ENCODE results near the gene FAM227A. TPM values are rescaled to one million over a fixed set of nuclear protein-coding genes. Genes with fewer than 3 reads are reported as not detected.

Gene FAM227A
- total RNA-seq, 2 donors from 2014 or later, result 0.77 to 0.91 TPM

GRCh38 chr22:38570779-38571364 lies 85.3 kb downstream of the FAM227A start:
- peak overlapping the region; percentile 94 for H3K4me3 Mint-ChIP-seq
- peak overlapping the region; percentile 75 for H3K27ac Mint-ChIP-seq
- H3K4me1 Mint-ChIP-seq, result peaks cover 10% of the 10 kb centered on the region
- no peaks in the 10 kb centered on the region for H3K9me3 ChIP-seq (ENCODE audit: control insufficient read depth, low read length, poor library complexity, severe bottlenecking)
- no peaks in the 10 kb centered on the region for H3K36me3 Mint-ChIP-seq (ENCODE audit: low read depth)
- peak; percentile 26 for ATAC-seq
- peak in 2 of 3 donors; percentile 13 to 21 for DNase-seq
- no peaks in the 10 kb centered on the region for H3K27me3 Mint-ChIP-seq

- DNase-seq, result peak; percentile 88 to 100 (median 99)
- H3K9me3 ChIP-seq (ENCODE audit: control insufficient read depth, low read length, poor library complexity, severe bottlenecking), result no peaks in the 10 kb centered on the region
- H3K27ac Mint-ChIP-seq, result peak within 1 kb of the TSS; percentile 75
- no peaks in the 10 kb centered on the region for H3K27me3 Mint-ChIP-seq
- ATAC-seq, result peak; percentile 95
- H3K4me1 Mint-ChIP-seq, result peaks cover 10% of the 10 kb centered on the region
- H3K36me3 Mint-ChIP-seq (ENCODE audit: low read depth), result no peaks in the 10 kb centered on the region
- peak within 1 kb of the TSS; percentile 94 for H3K4me3 Mint-ChIP-seq
Observed at GRCh38 chr22:38569972-38570778, 86.0 kb downstream of the FAM227A start, which contains the start of gene DMC1. DMC1 (minus strand) TSS chr22:38570183; CDS start chr22:38568256, 1,927 bp downstream.

GRCh38 chr22:38569181-38569971 lies 86.8 kb downstream of the FAM227A start:
- Mint-ChIP-seq H3K4me1 (peaks cover 10% of the 10 kb centered on the region), H3K27me3 (no peaks in the 10 kb centered on the region), H3K27ac (peak overlapping the region; percentile 75), H3K4me3 (peak overlapping the region; percentile 94), H3K36me3 (ENCODE audit: low read depth) (no peaks in the 10 kb centered on the region)
- ATAC-seq (no peak), DNase-seq (peak in 1 of 3 donors; percentile 13)
- H3K9me3 ChIP-seq (ENCODE audit: control insufficient read depth, low read length, poor library complexity, severe bottlenecking), result no peaks in the 10 kb centered on the region

- Mint-ChIP-seq H3K4me3 (no peak overlapping the region), H3K27me3 (no peaks in the 10 kb centered on the region), H3K36me3 (ENCODE audit: low read depth) (no peaks in the 10 kb centered on the region), H3K27ac (no peak overlapping the region), H3K4me1 (peaks cover 10% of the 10 kb centered on the region)
- H3K9me3 ChIP-seq (ENCODE audit: control insufficient read depth, low read length, poor library complexity, severe bottlenecking), result no peaks in the 10 kb centered on the region
- DNase-seq, result no peak
- ATAC-seq, result no peak
Observed at GRCh38 chr22:38567531-38568285, 88.5 kb downstream of the FAM227A start.

- H3K36me3 Mint-ChIP-seq (ENCODE audit: low read depth), result no peaks in the 10 kb centered on the region
- ATAC-seq, result no peak
- H3K4me3 Mint-ChIP-seq, result no peak overlapping the region
- H3K9me3 ChIP-seq (ENCODE audit: control insufficient read depth, low read length, poor library complexity, severe bottlenecking), result no peaks in the 10 kb centered on the region
- no peaks in the 10 kb centered on the region for H3K27me3 Mint-ChIP-seq
- H3K4me1 Mint-ChIP-seq, result peaks cover 10% of the 10 kb centered on the region
- H3K27ac Mint-ChIP-seq, result no peak overlapping the region
- no peak for DNase-seq
Observed at GRCh38 chr22:38566726-38567504, 89.3 kb downstream of the FAM227A start.

GRCh38 chr22:38565441-38565840 lies 90.8 kb downstream of the FAM227A start:
- no peak for ATAC-seq
- H3K4me1 Mint-ChIP-seq, result no peaks in the 10 kb centered on the region
- H3K36me3 Mint-ChIP-seq (ENCODE audit: low read depth), result no peaks in the 10 kb centered on the region
- no peak for DNase-seq
- H3K27ac Mint-ChIP-seq, result no peak overlapping the region
- H3K9me3 ChIP-seq (ENCODE audit: control insufficient read depth, low read length, poor library complexity, severe bottlenecking), result no peaks in the 10 kb centered on the region
- H3K27me3 Mint-ChIP-seq, result no peaks in the 10 kb centered on the region
- no peak overlapping the region for H3K4me3 Mint-ChIP-seq

GRCh38 chr22:38564669-38565068 lies 91.5 kb downstream of the FAM227A start:
- H3K27ac Mint-ChIP-seq, result no peak overlapping the region
- DNase-seq (no peak), ATAC-seq (no peak)
- H3K4me1 Mint-ChIP-seq, result no peaks in the 10 kb centered on the region
- no peaks in the 10 kb centered on the region for H3K27me3 Mint-ChIP-seq
- H3K9me3 ChIP-seq (ENCODE audit: control insufficient read depth, low read length, poor library complexity, severe bottlenecking), result no peaks in the 10 kb centered on the region
- H3K36me3 Mint-ChIP-seq (ENCODE audit: low read depth), result no peaks in the 10 kb centered on the region
- no peak overlapping the region for H3K4me3 Mint-ChIP-seq

- H3K27me3 Mint-ChIP-seq, result no peaks in the 10 kb centered on the region
- no peaks in the 10 kb centered on the region for H3K4me1 Mint-ChIP-seq
- no peaks in the 10 kb centered on the region for H3K9me3 ChIP-seq (ENCODE audit: control insufficient read depth, low read length, poor library complexity, severe bottlenecking)
- DNase-seq (no peak), ATAC-seq (no peak)
- H3K27ac Mint-ChIP-seq, result no peak overlapping the region
- no peak overlapping the region for H3K4me3 Mint-ChIP-seq
- no peaks in the 10 kb centered on the region for H3K36me3 Mint-ChIP-seq (ENCODE audit: low read depth)
Observed at GRCh38 chr22:38554281-38554680, 101.9 kb downstream of the FAM227A start.

- Mint-ChIP-seq H3K36me3 (ENCODE audit: low read depth) (peaks cover 2% of the 10 kb centered on the region), H3K4me3 (peak overlapping the region; percentile 52), H3K27me3 (no peaks in the 10 kb centered on the region), H3K27ac (no peak overlapping the region), H3K4me1 (no peaks in the 10 kb centered on the region)
- ATAC-seq, result no peak
- DNase-seq, result no peak
- H3K9me3 ChIP-seq (ENCODE audit: control insufficient read depth, low read length, poor library complexity, severe bottlenecking), result no peaks in the 10 kb centered on the region
Observed at GRCh38 chr22:38549101-38549894, 106.9 kb downstream of the FAM227A start.

- Mint-ChIP-seq H3K4me3 (no peak overlapping the region), H3K4me1 (no peaks in the 10 kb centered on the region), H3K36me3 (ENCODE audit: low read depth) (peaks cover 3% of the 10 kb centered on the region), H3K27me3 (no peaks in the 10 kb centered on the region), H3K27ac (no peak overlapping the region)
- no peaks in the 10 kb centered on the region for H3K9me3 ChIP-seq (ENCODE audit: control insufficient read depth, low read length, poor library complexity, severe bottlenecking)
- no peak for ATAC-seq
- no peak for DNase-seq
Observed at GRCh38 chr22:38540701-38541100, 115.5 kb downstream of the FAM227A start.

GRCh38 chr22:38531251-38531938 lies 124.8 kb downstream of the FAM227A start:
- no peaks in the 10 kb centered on the region for H3K9me3 ChIP-seq (ENCODE audit: control insufficient read depth, low read length, poor library complexity, severe bottlenecking)
- Mint-ChIP-seq H3K36me3 (ENCODE audit: low read depth) (no peaks in the 10 kb centered on the region), H3K4me3 (peak overlapping the region; percentile 79), H3K27me3 (no peaks in the 10 kb centered on the region), H3K4me1 (peaks cover 8% of the 10 kb centered on the region), H3K27ac (peak overlapping the region; percentile 97)
- ATAC-seq (peak; percentile 44), DNase-seq (no peak)

All from T-helper 17 cell (primary cell).